Dendritic cell treated with granulocyte-macrophage colony-stimulating factor and Interleukin-4, amounts not matched to agents 40 ng/mL and 50 ng/mL, for 4 days (primary cell): ENCODE results near the gene ELK1.

Experiments
- H3K27ac Mint-ChIP-seq: one replicate; pipeline ENCODE4 v1.8.0; 2022; ENCODE audit warnings: mild to moderate bottlenecking, mixed read lengths
- H3K27me3 Mint-ChIP-seq: one replicate; pipeline ENCODE4 v1.8.0; 2022; ENCODE audit warnings: mild to moderate bottlenecking, mixed read lengths
- H3K36me3 Mint-ChIP-seq: one replicate; pipeline ENCODE4 v1.8.0; 2022; ENCODE audit warnings: low read depth, mixed read lengths
- H3K4me1 Mint-ChIP-seq: one replicate; pipeline ENCODE4 v1.8.0; 2022; ENCODE audit warnings: low read depth, mixed read lengths
- H3K4me3 Mint-ChIP-seq: one replicate; pipeline ENCODE4 v1.8.0; 2022; ENCODE audit warnings: mild to moderate bottlenecking, moderate library complexity, mixed read lengths
- H3K9me3 Mint-ChIP-seq: one replicate; pipeline ENCODE4 v1.8.0; 2022; ENCODE audit warnings: mixed read lengths
- intact Hi-C: fragments of 100-400 bp; cut with micrococcal nuclease; formaldehyde crosslinking; loops from one replicate; pipeline ENCODE4 v1.15.0; 2022

The ELK1 gene

GRCh38 chrX:47587091-47587891, 63.1 kb downstream of the ELK1 start:
- Mint-ChIP-seq H3K9me3 (no peaks in the 10 kb centered on the region), H3K4me3 (no peak overlapping the region), H3K36me3 (peaks cover 39% of the 10 kb centered on the region), H3K27me3 (peaks cover 9% of the 10 kb centered on the region), H3K27ac (no peak overlapping the region), H3K4me1 (peaks cover 48% of the 10 kb centered on the region)
- intact Hi-C loops, result no loop called here

GRCh38 chrX:47586043-47586787, 64.1 kb downstream of the ELK1 start:
- H3K9me3 Mint-ChIP-seq, result no peaks in the 10 kb centered on the region
- no peak overlapping the region for H3K4me3 Mint-ChIP-seq
- H3K4me1 Mint-ChIP-seq, result peaks cover 59% of the 10 kb centered on the region
- intact Hi-C loops, result no loop called here
- H3K27me3 Mint-ChIP-seq, result peaks cover 9% of the 10 kb centered on the region
- peaks cover 39% of the 10 kb centered on the region for H3K36me3 Mint-ChIP-seq
- no peak overlapping the region for H3K27ac Mint-ChIP-seq
